ENCODE results near the gene VSIG10.

GRCh38 chr12:118053071-118053985, 50.5 kb downstream of the VSIG10 start:
- TF ChIP-seq EP300 (IDR thresholded peaks at IDR 0.05; ENCODE audit: borderline replicate concordance) (no peak), MAX (IDR thresholded peaks at IDR 0.05) (no peak), YY1 (IDR thresholded peaks at IDR 0.05; ENCODE audit: low read depth) (no peak), RAD21 (IDR thresholded peaks at IDR 0.05; ENCODE audit: low read depth) (no peak), USF1 (IDR thresholded peaks at IDR 0.05) (no peak), TEAD4 (IDR thresholded peaks at IDR 0.05) (no peak), FOXM1 (IDR thresholded peaks at IDR 0.05; ENCODE audit: borderline replicate concordance, low read depth) (no peak), NFIC (IDR thresholded peaks at IDR 0.05) (no peak), TAF1 (IDR thresholded peaks at IDR 0.05; ENCODE audit: low read depth) (no peak), REST (IDR thresholded peaks at IDR 0.05; ENCODE audit: low read depth) (no peak), CREB1 (IDR thresholded peaks at IDR 0.05; ENCODE audit: low read depth) (no peak), TCF12 (IDR thresholded peaks at IDR 0.05; ENCODE audit: low read depth) (no peak)

Data from Ishikawa (cell line).